IMR-90 (cell line): ENCODE results near the gene MAP3K7CL. TPM values are rescaled to one million over a fixed set of nuclear protein-coding genes. Genes with fewer than 3 reads are reported as not detected.
A peak's percentile ranks its signal among the peaks of the same experiment; 100 is the strongest.

Experiments used
- ATAC-seq: fragments of 200-7000 bp; cut with Tn5 transposase; 2 replicates; pipeline ENCODE4 v1.9.1; 2020; ENCODE audit warnings: low read depth, mild to moderate bottlenecking, moderate library complexity
- Bru-seq: library from RNA; stranded (reverse); fragments of 400-500 nt; gene quantifications from one replicate; lab custom pipeline; 2021; lab: Mats Ljungman, UMichigan
- BruChase-seq, 2 experiments: library from RNA; stranded (reverse); fragments of 400-500 nt; gene quantifications; one replicate each; lab custom pipeline; 2021; lab: Mats Ljungman, UMichigan
- BruUV-seq: library from RNA; stranded (reverse); fragments of 400-500 nt; replicated peaks from 2 replicates; lab custom pipeline; 2021; lab: Mats Ljungman, UMichigan
- CTCF ChIA-PET: fragments of 300-600 bp; formaldehyde crosslinking; extraction: SDS; loops from one replicate; lab custom pipeline; 2021; ENCODE audit warnings: antibody characterized with exemption; lab: Yijun Ruan, JAX
- POLR2A ChIA-PET: fragments of 300-600 bp; sonication (Branson Sonifier 250); formaldehyde crosslinking; loops from one replicate; lab custom pipeline; 2022; ENCODE audit warnings: antibody characterized with exemption; ENCODE audit not compliant: unreplicated experiment; lab: Charles Lee
- DNase-seq: peaks from one replicate; pipeline ENCODE4 v3.0.0; 2013
- H2AFZ ChIP-seq: replicated peaks from 2 replicates; pipeline ENCODE3; 2013; ENCODE audit warnings: low read length, mild to moderate bottlenecking; ENCODE audit not compliant: poor library complexity
- H2AK5ac ChIP-seq: 2 replicates; pipeline ENCODE4 v1.6.1; 2013; ENCODE audit warnings: low read depth, low read length, inconsistent platforms
- H2AK9ac ChIP-seq: replicated peaks from 2 replicates; pipeline ENCODE3; 2013; ENCODE audit warnings: mild to moderate bottlenecking, low read depth, low read length, moderate library complexity; ENCODE audit not compliant: poor library complexity
- H2BK120ac ChIP-seq: 2 replicates; pipeline ENCODE4 v1.6.1; 2013; ENCODE audit warnings: low read depth, low read length, inconsistent platforms
- H2BK15ac ChIP-seq: 3 replicates; pipeline ENCODE4 v1.6.1; 2013; ENCODE audit warnings: low read depth, low read length, inconsistent platforms
- H2BK20ac ChIP-seq: 2 replicates; pipeline ENCODE4 v1.6.1; 2013; ENCODE audit warnings: low read depth, mild to moderate bottlenecking, inconsistent platforms, low read length, moderate library complexity
- H2BK5ac ChIP-seq: 2 replicates; pipeline ENCODE4 v1.6.1; 2013; ENCODE audit warnings: mild to moderate bottlenecking, low read depth, low read length, inconsistent platforms; ENCODE audit not compliant: poor library complexity, severe bottlenecking
- H3K14ac ChIP-seq: replicated peaks from 2 replicates; pipeline ENCODE4 v1.6.1; 2013; ENCODE audit warnings: low read depth, low read length, inconsistent platforms
- H3K18ac ChIP-seq: 2 replicates; pipeline ENCODE4 v1.6.1; 2013; ENCODE audit warnings: low read depth, low read length, control low read depth
- H3K23ac ChIP-seq: 2 replicates; pipeline ENCODE4 v1.6.1; 2013; ENCODE audit warnings: low read depth, low read length, inconsistent platforms
- H3K27ac ChIP-seq: 2 replicates; pipeline ENCODE4 v1.5.1; 2013; ENCODE audit warnings: mild to moderate bottlenecking, control low read depth, low read length; ENCODE audit not compliant: insufficient read depth
- H3K27me3 ChIP-seq: 2 replicates; pipeline ENCODE4 v1.6.1; 2013; ENCODE audit warnings: low read length; ENCODE audit not compliant: control insufficient read depth, insufficient read depth
- H3K36me3 ChIP-seq: 2 replicates; pipeline ENCODE4 v1.6.1; 2013; ENCODE audit warnings: low read length, mixed read lengths; ENCODE audit not compliant: control insufficient read depth, insufficient read depth
- H3K4ac ChIP-seq: 2 replicates; pipeline ENCODE4 v1.6.1; 2013; ENCODE audit warnings: low read depth, low read length, inconsistent platforms
- H3K4me1 ChIP-seq: 2 replicates; pipeline ENCODE4 v1.6.1; 2013; ENCODE audit warnings: low read length, mixed read lengths; ENCODE audit not compliant: control insufficient read depth, insufficient read depth
- H3K4me2 ChIP-seq: 2 replicates; pipeline ENCODE4 v1.6.1; 2013; ENCODE audit warnings: low read depth, mild to moderate bottlenecking, control low read depth, low read length, moderate library complexity
- H3K4me3 ChIP-seq: 2 replicates; pipeline ENCODE4 v1.5.1; 2013; ENCODE audit warnings: low read depth, mild to moderate bottlenecking, control low read depth, low read length, moderate library complexity; ENCODE audit not compliant: insufficient read depth
- H3K56ac ChIP-seq: 2 replicates; pipeline ENCODE4 v1.6.1; 2013; ENCODE audit warnings: low read length, inconsistent platforms; ENCODE audit not compliant: insufficient read depth; ENCODE audit errors: extremely low read depth
- H3K79me1 ChIP-seq, 2 experiments: 2 replicates each; pipeline ENCODE4 v1.6.1; 2013; ENCODE audit warnings: low read length in 2 of 2, inconsistent platforms in 1 of 2, low read depth in 1 of 2
- H3K9ac ChIP-seq: 2 replicates; pipeline ENCODE4 v1.6.1; 2013; ENCODE audit warnings: low read depth, low read length, control low read depth
- H3K9me1 ChIP-seq: 2 replicates; pipeline ENCODE4 v1.6.1; 2013; ENCODE audit warnings: low read length, inconsistent platforms; ENCODE audit not compliant: insufficient read depth
- H3K9me3 ChIP-seq: 2 replicates; pipeline ENCODE4 v1.6.1; 2013; ENCODE audit warnings: low read length; ENCODE audit not compliant: control insufficient read depth, insufficient read depth
- H4K20me1 ChIP-seq: 2 replicates; pipeline ENCODE4 v1.6.1; 2013; ENCODE audit warnings: low read length, inconsistent platforms; ENCODE audit not compliant: insufficient read depth
- H4K5ac ChIP-seq: 2 replicates; pipeline ENCODE4 v1.6.1; 2013; ENCODE audit warnings: mild to moderate bottlenecking, low read depth, low read length, control low read depth
- H4K8ac ChIP-seq, 2 experiments: 2 replicates each; pipeline ENCODE4 v1.6.1; 2013; ENCODE audit warnings: low read depth in 2 of 2, low read length in 2 of 2, control low read depth in 1 of 2, inconsistent platforms in 1 of 2
- H4K91ac ChIP-seq: 2 replicates; pipeline ENCODE4 v1.6.1; 2013; ENCODE audit warnings: low read depth, low read length, inconsistent platforms; ENCODE audit not compliant: insufficient read depth
- CEBPB ChIP-seq: IDR thresholded peaks from 2 replicates; pipeline ENCODE4 v1.6.1; 2012; ENCODE audit warnings: low read depth, low read length, improper control_type of control experiment
- CHD1 ChIP-seq: IDR thresholded peaks from 2 replicates; pipeline ENCODE4 v1.6.1; 2012; ENCODE audit warnings: low read depth, low read length, improper control_type of control experiment
- CTCF ChIP-seq: conservative IDR thresholded peaks from 2 replicates; pipeline ENCODE4 v1.5.1; 2012; ENCODE audit warnings: mild to moderate bottlenecking, low read depth, low read length, improper control_type of control experiment
- ELK1 ChIP-seq: fragments of 150-350 bp; IDR thresholded peaks from 2 replicates; pipeline ENCODE4 v1.6.1; 2016; ENCODE audit warnings: low read depth, mild to moderate bottlenecking, low read length, moderate library complexity, borderline replicate concordance
- FOS ChIP-seq: fragments of 150-350 bp; IDR thresholded peaks from 2 replicates; pipeline ENCODE4 v1.6.1; 2016; ENCODE audit warnings: low read depth, low read length
- MAFK ChIP-seq: IDR thresholded peaks from 2 replicates; pipeline ENCODE4 v1.6.1; 2012; ENCODE audit warnings: low read depth, low read length, improper control_type of control experiment
- MAZ ChIP-seq: IDR thresholded peaks from 2 replicates; pipeline ENCODE4 v1.6.1; 2012; ENCODE audit warnings: low read depth, mild to moderate bottlenecking, low read length, improper control_type of control experiment, moderate library complexity, borderline replicate concordance
- NFE2L2 ChIP-seq: fragments of 150-350 bp; IDR thresholded peaks from 2 replicates; pipeline ENCODE4 v1.6.1; 2016; ENCODE audit warnings: low read depth, mild to moderate bottlenecking, low read length
- RAD21 ChIP-seq: IDR thresholded peaks from 2 replicates; pipeline ENCODE4 v1.6.1; 2012; ENCODE audit warnings: low read length, improper control_type of control experiment
- RFX5 ChIP-seq: IDR thresholded peaks from 2 replicates; pipeline ENCODE4 v1.8.0; 2012; ENCODE audit warnings: low read depth, mild to moderate bottlenecking, low read length, moderate library complexity
- USF2 ChIP-seq: fragments of 150-350 bp; IDR thresholded peaks from 2 replicates; pipeline ENCODE4 v1.6.1; 2017; ENCODE audit warnings: mild to moderate bottlenecking, antibody characterized with exemption, low read length, low read depth
- WGBS, 2 experiments: methylation state at CpG; one replicate each; pipeline versions ENCODE4 v1.1.5 to v1.1.7; 2013; ENCODE audit warnings: missing lambda C conversion rate in 2 of 2; ENCODE audit not compliant: insufficient read length in 1 of 2; ENCODE audit errors: extremely low coverage in 2 of 2; 5-methylcytosine and 5-hydroxymethylcytosine counted together
- dilution Hi-C: fragments of 300-500 bp; cut with HindIII; formaldehyde crosslinking; loops from one replicate; pipeline ENCODE4 v1.14.3; 2018; ENCODE audit warnings: low sequenced_read_pairs; ENCODE audit not compliant: unreplicated experiment
- in situ Hi-C: fragments of 300-500 bp; cut with MboI; formaldehyde crosslinking; loops from 3 replicates; pipeline ENCODE4 v1.14.3; 2019; ENCODE audit warnings: low sequenced_read_pairs, inconsistent platforms, mixed read lengths
- intact Hi-C: fragments of 100-400 bp; cut with micrococcal nuclease; formaldehyde crosslinking; loops from 2 replicates; pipeline ENCODE4 v1.10.0; 2022
- long read RNA-seq: library from polyadenylated mRNA; unstranded; transcript quantifications from one replicate; pipeline ENCODE4 v2.0.0, GENCODE V29; 2021; ENCODE audit not compliant: unreplicated experiment
- polyA plus RNA-seq, 3 experiments: library from polyadenylated mRNA; depleted of rRNA; stranded (reverse); fragments of >200 nt; gene quantifications; 2 replicates each; pipeline ENCODE4 v1.2.3, GENCODE V29; 2012; ENCODE audit warnings: low replicate concordance in 1 of 3
- total RNA-seq: library from RNA; depleted of rRNA; stranded (reverse); fragments of >200 nt; gene quantifications from 2 replicates; pipeline ENCODE4 v1.2.3, GENCODE V29; 2012; rRNA removed

MAP3K7CL gene
- total RNA-seq (21.0 and 25.3 TPM in 2 replicates), polyA plus RNA-seq (2012; rRNA removed) (21.8 and 22.3 TPM in 2 replicates), Bru-seq, nascent RNA (percentile 52 among the genes with signal in this experiment), BruChase-seq, experiment 1, labeled RNA remaining after a 6-hour chase (percentile 48 among the genes with signal in this experiment), BruChase-seq, experiment 2, labeled RNA remaining after a 2-hour chase (percentile 45 among the genes with signal in this experiment)
- polyA plus RNA-seq (2012; cell fraction: cytosol; rRNA removed) = 10.0 and 17.0 TPM in 2 replicates
- polyA plus RNA-seq (2012; cell fraction: nucleus; rRNA removed; ENCODE audit: low replicate concordance) = 7.6 and 12.0 TPM in 2 replicates
- long read RNA-seq, transcript MAP3K7CL-206 (5 exons, 1,904 nt) = major isoform, 12 of 16 reads
- long read RNA-seq, partial matches to known transcripts = 0 of 16 reads
- long read RNA-seq, other reads (novel, unspliced or antisense) = 2 of 16 reads

GRCh38 chr21:29130270-29130969, at the start of gene MAP3K7CL:
Gene MAP3K7CL, plus strand, starts transcription at chr21:29130644. Its CDS starts 2,701 bp downstream, at chr21:29133345.
- Histone ChIP-seq H2BK120ac (peak within 1 kb of the TSS; percentile 97), H3K79me1 (0 out of 4 replicates have a peak, but pooled peaks cover 0 to 6% of the 10 kb centered on the region in 2 experiments), H2BK5ac (peak within 1 kb of the TSS; percentile 96), H4K91ac (peak within 1 kb of the TSS; percentile 94), H2AK5ac (peak within 1 kb of the TSS; percentile 99), H3K36me3 (no peaks in the 10 kb centered on the region), H3K18ac (peak within 1 kb of the TSS; percentile 97), H3K4me3 (no peak within 1 kb of the TSS), H3K56ac (peak within 1 kb of the TSS; percentile 78), H2BK15ac (peak within 1 kb of the TSS; percentile 99), H2AK9ac (peak within 1 kb of the TSS; percentile 87), H4K20me1 (0 out of 2 replicates have a peak, but pooled peaks cover 4% of the 10 kb centered on the region), H3K4ac (peak within 1 kb of the TSS; percentile 98), H3K9me1 (peaks cover 5% of the 10 kb centered on the region), H2AFZ (peak within 1 kb of the TSS; percentile 79), H3K23ac (peak within 1 kb of the TSS; percentile 34), H3K4me1 (peaks cover 9% of the 10 kb centered on the region), H3K27ac (peak within 1 kb of the TSS; percentile 78), H3K9me3 (no peaks in the 10 kb centered on the region; the same call in 1 of the 2 replicates), H4K8ac (peak within 1 kb of the TSS; percentile 78 to 91), H4K5ac (peak within 1 kb of the TSS; percentile 60), H2BK20ac (peak within 1 kb of the TSS; percentile 97), H3K4me2 (peak within 1 kb of the TSS; percentile 38), H3K14ac (peak within 1 kb of the TSS; percentile 95), H3K27me3 (no peaks in the 10 kb centered on the region), H3K9ac (no peak within 1 kb of the TSS)
- 27% methylated on average over 3 of the region's 12 CpGs; no CpG with 5 or more reads in 1 of the 2 experiments for WGBS, 2 experiments
- no TSS peak for BruUV-seq
- in situ Hi-C loops = no loop called here
- DNase-seq = peak; percentile 100
- dilution Hi-C loops = no loop called here
- ChIA-PET POLR2A (no interaction called here), CTCF (no interaction called here)
- ATAC-seq = peak; percentile 99
- intact Hi-C loops = loop anchor here (2.0 kb wide), 1 partner anchor 32 kb away; no protein-coding TSS in a partner anchor
- TF ChIP-seq FOS (peak; percentile 75), RAD21 (no peak; the same call in 1 of the 2 replicates), CTCF (no peak), ELK1 (no peak), RFX5 (no peak), CHD1 (no peak), MAFK (peak; percentile 95), USF2 (no peak), MAZ (peak; percentile 22; the same call in 1 of the 2 replicates), CEBPB (peak; percentile 93), NFE2L2 (peak; percentile 68; the same call in 1 of the 2 replicates)
